GM12878 (cell line): Measurements from ENCODE around the gene SNRPA. TPM values are rescaled to one million over a fixed set of nuclear protein-coding genes. Genes with fewer than 3 reads are reported as not detected.

Experiments used
- ATAC-seq: fragments of 200-7000 bp; cut with Tn5 transposase; 3 replicates; pipeline ENCODE4 v1.9.1; 2020; ENCODE audit warnings: mild to moderate bottlenecking, moderate library complexity
- BruUV-seq: library from RNA; stranded (reverse); fragments of 400-500 nt; replicated peaks from 2 replicates; lab custom pipeline; 2021; lab: Mats Ljungman, UMichigan
- CTCF ChIA-PET: fragments of 300-600 bp; sonication (Branson Sonifier 250); formaldehyde crosslinking; extraction: SDS; loops from one replicate; lab custom pipeline; 2021; ENCODE audit warnings: inconsistent platforms; lab: Yijun Ruan, JAX
- POLR2A ChIA-PET: fragments of 350-600 bp; formaldehyde crosslinking; extraction: SDS; loops from one replicate; lab custom pipeline; 2021; ENCODE audit warnings: inconsistent platforms; lab: Charles Lee
- RAD21 ChIA-PET: fragments of 300-600 bp; sonication (Branson Sonifier 250); formaldehyde crosslinking; loops from one replicate; lab custom pipeline; 2023; ENCODE audit warnings: antibody characterized with exemption; ENCODE audit not compliant: unreplicated experiment; lab: Charles Lee
- SMC1A ChIA-PET: fragments of 300-600 bp; sonication (Branson Sonifier 250); formaldehyde crosslinking; loops from one replicate; lab custom pipeline; 2023; ENCODE audit not compliant: unreplicated experiment, uncharacterized antibody; lab: Charles Lee
- DNase-seq: peaks from one replicate; pipeline ENCODE4 v3.0.0-alpha.2; 2011; ENCODE audit warnings: low read depth, low spot score
- FAIRE-seq: peaks from 3 replicates; lab custom pipeline; 2011; peaks lifted over from hg19 to GRCh38; lab: Jason Lieb, UNC
- H2AFZ ChIP-seq: 2 replicates; pipeline ENCODE4 v1.6.0; 2011; ENCODE audit warnings: low read depth, low read length, control low read depth; ENCODE audit not compliant: control insufficient read depth
- H3K27ac ChIP-seq: 2 replicates; pipeline ENCODE4 v1.5.1; 2011; ENCODE audit warnings: control low read depth; ENCODE audit not compliant: control insufficient read depth, insufficient read depth
- H3K27me3 ChIP-seq, 2 experiments: replicated peaks in 1 of 2; 2 replicates each; pipeline versions ENCODE4 v1.6.0 to v1.6.1; 2011; ENCODE audit warnings: low read length in 1 of 2; ENCODE audit not compliant: control insufficient read depth in 2 of 2, insufficient read depth in 2 of 2
- H3K36me3 ChIP-seq, 2 experiments: 2 replicates each; pipeline ENCODE4 v1.5.1; 2011; ENCODE audit warnings: low read length in 1 of 2; ENCODE audit not compliant: control insufficient read depth in 2 of 2, insufficient read depth in 2 of 2
- H3K4me1 ChIP-seq: 2 replicates; pipeline ENCODE4 v1.6.1; 2011; ENCODE audit warnings: mild to moderate bottlenecking, low read length, moderate library complexity, mixed read lengths; ENCODE audit not compliant: control insufficient read depth, insufficient read depth
- H3K4me2 ChIP-seq: 2 replicates; pipeline ENCODE4 v1.6.0; 2011; ENCODE audit warnings: control low read depth; ENCODE audit not compliant: control insufficient read depth, insufficient read depth
- H3K4me3 ChIP-seq: fragments of 200-600 bp; sonication (generic); 2 replicates; pipeline ENCODE4 v1.5.1; 2016
- H3K79me2 ChIP-seq: 2 replicates; pipeline ENCODE4 v1.6.0; 2011; ENCODE audit warnings: low read length; ENCODE audit not compliant: control insufficient read depth, insufficient read depth
- H3K9ac ChIP-seq: 2 replicates; pipeline ENCODE4 v1.8.0; 2011; ENCODE audit warnings: low read length, control low read depth, mixed read lengths; ENCODE audit not compliant: control insufficient read depth, insufficient read depth
- H3K9me3 ChIP-seq: replicated peaks from 3 replicates; pipeline ENCODE4 v1.5.1; 2011; ENCODE audit warnings: mild to moderate bottlenecking, low read length; ENCODE audit not compliant: control insufficient read depth, insufficient read depth
- H4K20me1 ChIP-seq: 2 replicates; pipeline ENCODE4 v1.6.0; 2011; ENCODE audit not compliant: control insufficient read depth, insufficient read depth
- BHLHE40 ChIP-seq, 2 experiments: fragments of 450-650 bp in 1 of 2; IDR thresholded peaks; 2 replicates each; pipeline ENCODE4 v1.6.1; 2011 to 2017; ENCODE audit warnings: low read depth in 2 of 2, borderline replicate concordance in 1 of 2, improper control_type of control experiment in 1 of 2, low read length in 1 of 2, mild to moderate bottlenecking in 1 of 2
- FOXK2 ChIP-seq: fragments of 450-650 bp; IDR thresholded peaks from 2 replicates; pipeline ENCODE4 v1.6.1; 2017; ENCODE audit warnings: mild to moderate bottlenecking, moderate library complexity
- HCFC1 ChIP-seq: fragments of 150-350 bp; IDR thresholded peaks from 2 replicates; pipeline ENCODE4 v1.6.1; 2014; ENCODE audit warnings: low read length
- IRF4 ChIP-seq: IDR thresholded peaks from 2 replicates; pipeline ENCODE4 v1.6.1; 2011; ENCODE audit warnings: low read depth, low read length
- SMARCA5 ChIP-seq: fragments of 450-650 bp; IDR thresholded peaks from 2 replicates; pipeline ENCODE4 v1.6.1; 2017; ENCODE audit warnings: mild to moderate bottlenecking
- SMC3 ChIP-seq: IDR thresholded peaks from 2 replicates; pipeline ENCODE4 v1.6.1; 2011; ENCODE audit warnings: low read length, improper control_type of control experiment, borderline replicate concordance
- SREBF1 ChIP-seq: IDR thresholded peaks from 2 replicates; pipeline ENCODE4 v1.6.1; 2012; ENCODE audit warnings: mild to moderate bottlenecking, low read length
- SREBF2 ChIP-seq: IDR thresholded peaks from 2 replicates; pipeline ENCODE4 v1.6.1; 2012; ENCODE audit warnings: mild to moderate bottlenecking, low read length
- TBL1XR1 ChIP-seq: IDR thresholded peaks from 2 replicates; pipeline ENCODE4 v1.6.1; 2012; ENCODE audit warnings: low read depth, low read length, improper control_type of control experiment
- WRNIP1 ChIP-seq: IDR thresholded peaks from 2 replicates; pipeline ENCODE4 v1.6.1; 2011; ENCODE audit warnings: low read depth, low read length, improper control_type of control experiment, borderline replicate concordance
- WGBS: methylation state at CpG from one replicate; pipeline ENCODE4 v1.1.6; 2016; ENCODE audit warnings: low lambda C conversion rate; ENCODE audit not compliant: insufficient replicate concordance, insufficient coverage; ENCODE audit errors: missing lambda C conversion rate; 5-methylcytosine and 5-hydroxymethylcytosine counted together
- in situ Hi-C: fragments of 300-500 bp; cut with MboI; formaldehyde crosslinking; loops from 9 replicates; pipeline ENCODE4 v1.14.3; 2018; ENCODE audit warnings: mixed read lengths
- intact Hi-C: fragments of 100-400 bp; cut with micrococcal nuclease; formaldehyde crosslinking; loops from one replicate; pipeline ENCODE4 v1.14.2; 2022; ENCODE audit not compliant: unreplicated experiment
- polyA plus RNA-seq, 11 experiments: library from polyadenylated mRNA; depleted of rRNA in 4 of 11; unstranded in 6 of 11; stranded (reverse) in 5 of 11; fragments of >200 nt; fragmentation: Nextera tagmentation in 4 of 11; fragmentation: Illumina TruSeq in 1 of 11; extraction: Ambion mirVana in 4 of 11; extraction: Trizol in 1 of 11; gene quantifications; 1 replicate in 1 of 11; 2 replicates in 10 of 11; pipeline versions ENCODE4 v1.2.1 to v1.2.3, GENCODE V29; 2011 to 2016; ENCODE audit warnings: inconsistent platforms in 2 of 11, missing spikeins in 2 of 11, low read depth in 1 of 11
- total RNA-seq, 4 experiments: library from RNA; depleted of rRNA in 3 of 4; stranded (reverse); fragments of >200 nt in 3 of 4; fragmentation: Illumina TruSeq in 1 of 4; extraction: Trizol in 1 of 4; gene quantifications; 2 replicates each; pipeline versions ENCODE4 v1.2.1 to v1.2.3, GENCODE V29; 2013 to 2021
- TF ChIP-seq, protein P1 (sequence below): fragments of 450-650 bp; IDR thresholded peaks from 2 replicates; pipeline ENCODE4 v1.6.1; 2014; ENCODE audit warnings: mild to moderate bottlenecking

The SNRPA gene
- total and polyA plus RNA-seq, 10 of the 15 experiments (the other 5 are each of a cell fraction or from before 2014, with no cell fraction given) = 14.8 to 299 (median 202) TPM

DNA sequence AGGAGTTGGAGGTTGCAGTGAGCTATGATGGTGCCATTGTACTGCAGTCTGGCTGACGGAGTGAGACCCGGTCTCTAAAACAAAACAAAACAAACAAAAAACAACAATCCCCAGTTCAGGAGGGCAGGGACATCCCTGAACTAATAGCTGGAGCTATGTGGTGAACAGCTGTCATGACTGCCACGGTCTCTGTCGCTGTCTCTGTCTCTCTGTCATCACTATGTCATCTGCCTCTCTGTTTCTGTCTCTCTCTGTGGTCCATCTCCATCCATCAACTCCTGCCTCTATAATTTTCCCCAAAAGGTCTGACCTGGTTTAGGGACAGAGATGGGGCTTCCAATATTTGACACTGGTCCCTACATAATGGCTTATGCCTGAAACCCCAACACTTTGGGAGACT is 26.7 kb upstream of the SNRPA start:
- Histone ChIP-seq H3K9me3 (no peaks in the 10 kb centered on the region), H4K20me1 (no peaks in the 10 kb centered on the region), H3K4me1 (peaks cover 6% of the 10 kb centered on the region; the same call in 1 of the 2 replicates), H3K36me3 (no peaks in the 10 kb centered on the region; a peak in 4 of 4 replicates), H3K79me2 (peaks cover 4% of the 10 kb centered on the region), H3K9ac (no peak overlapping the region), H3K4me2 (no peak overlapping the region), H3K4me3 (no peak overlapping the region), H3K27me3 (no peaks in the 10 kb centered on the region), H3K27ac (no peak overlapping the region), H2AFZ (no peak overlapping the region)
- ChIA-PET CTCF (no interaction called here), POLR2A (no interaction called here), RAD21 (interaction anchor here (1.3 kb wide), 1 partner anchor 31 kb away, joined by 3 read pairs; no protein-coding TSS in a partner anchor), SMC1A (interaction anchor here (1.3 kb wide), 1 partner anchor 23 kb away, joined by 3 read pairs; no protein-coding TSS in a partner anchor)
- DNase-seq = no peak
- no peak for FAIRE-seq
- in situ Hi-C loops = no loop called here
- 85% methylated on average over 4 of the region's 4 CpGs for WGBS
- intact Hi-C loops = no loop called here
- no TSS peak for BruUV-seq
- TF ChIP-seq SREBF1 (no peak), IRF4 (no peak), SMARCA5 (no peak), SREBF2 (no peak), WRNIP1 (no peak), FOXK2 (no peak), SMC3 (no peak), TBL1XR1 (no peak), HCFC1 (no peak), BHLHE40 (IDR thresholded peaks at IDR 0.05; ENCODE audit: borderline replicate concordance in 1 of 2, low read depth in 2 of 2, low read length in 1 of 2) (no peak)
- TF ChIP-seq, protein P1, sequence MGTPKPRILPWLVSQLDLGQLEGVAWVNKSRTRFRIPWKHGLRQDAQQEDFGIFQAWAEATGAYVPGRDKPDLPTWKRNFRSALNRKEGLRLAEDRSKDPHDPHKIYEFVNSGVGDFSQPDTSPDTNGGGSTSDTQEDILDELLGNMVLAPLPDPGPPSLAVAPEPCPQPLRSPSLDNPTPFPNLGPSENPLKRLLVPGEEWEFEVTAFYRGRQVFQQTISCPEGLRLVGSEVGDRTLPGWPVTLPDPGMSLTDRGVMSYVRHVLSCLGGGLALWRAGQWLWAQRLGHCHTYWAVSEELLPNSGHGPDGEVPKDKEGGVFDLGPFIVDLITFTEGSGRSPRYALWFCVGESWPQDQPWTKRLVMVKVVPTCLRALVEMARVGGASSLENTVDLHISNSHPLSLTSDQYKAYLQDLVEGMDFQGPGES = no peak
- no peak for ATAC-seq
